K562 (cell line): ENCODE measurements around the gene MOB3B. TPM values are rescaled to one million over a fixed set of nuclear protein-coding genes. Genes with fewer than 3 reads are reported as not detected.
A peak's percentile ranks its signal among the peaks of the same experiment; 100 is the strongest.

Source experiments
- ATAC-seq: fragments of 200-7000 bp; cut with Tn5 transposase; 3 replicates; pipeline ENCODE4 v1.9.1; 2020; ENCODE audit warnings: moderate library complexity
- BruUV-seq: library from RNA; stranded (reverse); fragments of 400-500 nt; replicated peaks from 2 replicates; lab custom pipeline; 2021; lab: Mats Ljungman, UMichigan
- CTCF ChIA-PET: fragments of 300-600 bp; formaldehyde crosslinking; extraction: SDS; loops from one replicate; lab custom pipeline; 2021; ENCODE audit warnings: low intra/inter-chr PET ratio; lab: Yijun Ruan, JAX
- POLR2A ChIA-PET: fragments of 300-600, 350-650 bp; sonication (Branson Sonifier 250); formaldehyde crosslinking; extraction: SDS; loops from one replicate; lab custom pipeline; 2021; ENCODE audit warnings: antibody characterized with exemption, inconsistent platforms; lab: Yijun Ruan, JAX
- DNase-seq, 4 experiments: peaks; one replicate each; pipeline versions ENCODE4 v3.0.0 to v3.0.0-alpha.2; 2011 to 2018; ENCODE audit warnings: low spot score in 3 of 4, mixed read lengths in 3 of 4; ENCODE audit errors: extremely low read depth in 1 of 4
- FAIRE-seq: peaks from 2 replicates; lab custom pipeline; 2011; peaks lifted over from hg19 to GRCh38; lab: Jason Lieb, UNC
- H2AFZ ChIP-seq: 2 replicates; pipeline ENCODE4 v1.6.0; 2011; ENCODE audit warnings: low read depth, low read length, control low read depth, inconsistent platforms
- H3K27ac ChIP-seq: fragments of 200-600 bp; 3 replicates; pipeline ENCODE4 v1.8.0; 2011; ENCODE audit warnings: low read depth, mild to moderate bottlenecking, control low read depth, inconsistent platforms, low read length, moderate library complexity, mixed read lengths; ENCODE audit errors: extremely low read depth
- H3K27me3 ChIP-seq, 2 experiments: fragments of 300-600 bp in 1 of 2; 2 replicates in 1 of 2; 3 replicates in 1 of 2; pipeline versions ENCODE4 v1.6.0 to v1.8.0; 2011; ENCODE audit warnings: inconsistent platforms in 2 of 2, low read length in 2 of 2, mild to moderate bottlenecking in 1 of 2, mixed read lengths in 1 of 2, moderate library complexity in 1 of 2; ENCODE audit not compliant: control insufficient read depth in 2 of 2, insufficient read depth in 2 of 2
- H3K36me3 ChIP-seq: fragments of 300-600 bp; 3 replicates; pipeline ENCODE4 v1.8.0; 2011; ENCODE audit warnings: mild to moderate bottlenecking, low read length, inconsistent platforms; ENCODE audit not compliant: control insufficient read depth, insufficient read depth
- H3K4me1 ChIP-seq, 2 experiments: fragments of 200-600 bp in 1 of 2; replicated peaks in 1 of 2; 2 replicates in 1 of 2; 3 replicates in 1 of 2; pipeline versions ENCODE4 v1.5.1 to v1.8.0; 2011; ENCODE audit warnings: inconsistent platforms in 2 of 2, low read length in 2 of 2, mild to moderate bottlenecking in 1 of 2, mixed read lengths in 1 of 2, moderate library complexity in 1 of 2; ENCODE audit not compliant: control insufficient read depth in 2 of 2, insufficient read depth in 2 of 2
- H3K4me2 ChIP-seq: 2 replicates; pipeline ENCODE4 v1.6.1; 2011; ENCODE audit warnings: low read length, control low read depth, inconsistent platforms, mixed read lengths; ENCODE audit not compliant: insufficient read depth
- H3K4me3 ChIP-seq: fragments of 200-600 bp; sonication (generic), shearing (Covaris generic); 2 replicates; pipeline ENCODE4 v1.5.1; 2016; ENCODE audit warnings: control low read depth, inconsistent platforms
- H3K79me2 ChIP-seq: fragments of 200-600 bp; 3 replicates; pipeline ENCODE4 v1.8.0; 2011; ENCODE audit warnings: low read length, inconsistent platforms; ENCODE audit not compliant: control insufficient read depth, insufficient read depth
- H3K9ac ChIP-seq, 2 experiments: 2 replicates each; pipeline versions ENCODE4 v1.6.0 to v1.6.1; 2011; ENCODE audit warnings: low read depth in 2 of 2, low read length in 2 of 2, control low read depth in 1 of 2, inconsistent platforms in 1 of 2, mild to moderate bottlenecking in 1 of 2, mixed read lengths in 1 of 2; ENCODE audit not compliant: insufficient read depth in 1 of 2
- H3K9me1 ChIP-seq: one replicate; pipeline ENCODE4 v1.6.0; 2011; ENCODE audit warnings: inconsistent platforms, mild to moderate bottlenecking, low read length, moderate library complexity; ENCODE audit not compliant: control insufficient read depth, insufficient read depth
- H3K9me3 ChIP-seq: replicated peaks from 2 replicates; pipeline ENCODE4 v1.5.1; 2011; ENCODE audit warnings: low read depth, low read length, inconsistent platforms; ENCODE audit not compliant: control insufficient read depth, insufficient read depth
- H4K20me1 ChIP-seq: replicated peaks from 2 replicates; pipeline ENCODE4 v1.6.1; 2011; ENCODE audit warnings: low read length, inconsistent platforms, mixed read lengths; ENCODE audit not compliant: control insufficient read depth, insufficient read depth
- CEBPB ChIP-seq: fragments of 450-650 bp; IDR thresholded peaks from 2 replicates; pipeline ENCODE4 v1.6.1; 2016; ENCODE audit warnings: missing genetic modification characterization, missing compliant biosample characterization
- KAT8 ChIP-seq: fragments of 450-650 bp; IDR thresholded peaks from 2 replicates; pipeline ENCODE4 v1.6.1; 2016; ENCODE audit warnings: low read depth, mild to moderate bottlenecking
- L3MBTL2 ChIP-seq: fragments of 450-650 bp; IDR thresholded peaks from 2 replicates; pipeline ENCODE4 v1.6.1; 2016; ENCODE audit warnings: mild to moderate bottlenecking, moderate library complexity
- NFIC ChIP-seq: fragments of 450-650 bp; IDR thresholded peaks from 2 replicates; pipeline ENCODE4 v1.6.1; 2017; ENCODE audit warnings: mild to moderate bottlenecking, inconsistent platforms
- WGBS: fragments of 100-300 bp; shearing (Covaris generic); methylation state at CpG from one replicate; pipeline ENCODE4 v1.1.6; 2016; ENCODE audit warnings: low coverage, mixed read lengths; ENCODE audit not compliant: insufficient coverage; ENCODE audit errors: missing lambda C conversion rate; 5-methylcytosine and 5-hydroxymethylcytosine counted together
- in situ Hi-C: fragments of 300-500 bp; cut with MboI; formaldehyde crosslinking; loops from 4 replicates; pipeline ENCODE4 v1.15.0; 2018; ENCODE audit warnings: inconsistent platforms, mixed read lengths
- intact Hi-C: fragments of 100-400 bp; cut with micrococcal nuclease; formaldehyde crosslinking; loops from 2 replicates; pipeline ENCODE4 v1.14.2; 2022
- polyA plus RNA-seq, 8 experiments: library from polyadenylated mRNA; depleted of rRNA in 4 of 8; stranded (reverse) in 5 of 8; unstranded in 3 of 8; fragments of >200 nt; fragmentation: Nextera tagmentation in 2 of 8; fragmentation: Illumina TruSeq in 1 of 8; extraction: Ambion mirVana in 2 of 8; extraction: Trizol in 1 of 8; gene quantifications; 2 replicates each; pipeline versions ENCODE4 v1.2.1 to v1.2.3, GENCODE V29; 2011 to 2014; ENCODE audit warnings: inconsistent platforms in 1 of 8, missing spikeins in 1 of 8
- total RNA-seq, 7 experiments: library from RNA; depleted of rRNA in 6 of 7; stranded (reverse); fragments of >200 nt in 6 of 7; fragmentation: Illumina TruSeq in 2 of 7; extraction: Trizol in 2 of 7; gene quantifications; 2 replicates each; pipeline versions ENCODE4 v1.2.1 to v1.2.3, GENCODE V29; 2011 to 2021; ENCODE audit warnings: low replicate concordance in 1 of 7
- TF ChIP-seq, protein P1 (sequence below): sonication (generic); IDR thresholded peaks from 2 replicates; pipeline ENCODE4 v1.6.1; 2016
- TF ChIP-seq, protein P2 (sequence below): fragments of 450-650 bp; IDR thresholded peaks from 2 replicates; pipeline ENCODE4 v1.6.1; 2018; ENCODE audit not compliant: partially characterized antibody
- TF ChIP-seq, protein P3 (sequence below): sonication (generic); formaldehyde crosslinking; IDR thresholded peaks from 2 replicates; pipeline ENCODE4 v1.5.0; 2020; ENCODE audit warnings: missing genetic modification reagents

MOB3B gene
- total and polyA plus RNA-seq, 9 of the 15 experiments (the other 6 are each of a cell fraction or from before 2014, with no cell fraction given): 3.6 to 12.8 (median 7.2) TPM

DNA sequence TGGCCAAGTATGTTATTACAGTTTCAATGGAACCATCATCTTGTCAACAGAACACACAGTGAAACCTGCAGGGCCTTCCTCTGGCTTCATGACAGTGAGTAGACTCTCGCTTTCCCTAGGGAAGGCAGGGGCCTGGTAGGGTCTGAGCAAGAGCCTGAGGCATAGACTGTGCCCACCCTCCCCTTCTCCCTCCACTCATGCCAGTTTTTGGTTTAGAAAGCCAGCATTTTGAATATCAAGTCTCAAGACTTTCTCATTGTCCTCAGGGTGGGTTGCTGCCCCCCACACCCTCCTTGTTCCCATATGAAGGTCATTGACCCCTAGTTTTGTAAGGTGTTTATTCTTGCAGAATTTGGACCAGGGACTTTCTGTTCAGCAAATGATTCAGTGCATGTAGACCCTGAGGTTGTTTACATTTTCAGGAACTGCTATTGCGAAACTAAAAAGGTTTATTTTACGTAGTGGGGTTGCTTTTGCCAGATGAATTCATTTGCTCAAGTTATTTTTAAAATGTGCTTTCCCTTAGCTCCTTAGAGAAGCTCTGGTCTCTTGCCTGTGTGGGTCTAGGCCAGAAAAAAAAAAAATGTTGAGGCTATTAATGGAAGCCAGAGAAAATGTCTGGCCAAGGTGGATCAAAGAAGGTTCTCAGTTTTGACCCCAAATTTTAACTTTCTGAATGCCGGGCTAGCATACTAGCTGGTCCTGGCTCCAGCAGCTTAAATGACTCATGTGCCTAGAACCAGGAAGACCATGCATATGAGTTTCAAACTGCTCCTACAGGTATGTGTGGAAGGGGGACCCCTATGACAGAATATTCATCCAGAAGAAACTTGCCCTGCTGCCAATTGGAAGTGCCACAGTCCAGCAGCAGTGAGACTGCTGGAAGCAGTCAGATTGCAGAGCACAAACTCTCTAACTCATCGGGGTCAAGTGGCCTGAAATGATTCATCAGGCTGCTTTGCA lies 10.1 kb upstream of the MOB3B start:
- WGBS: 68% methylated on average over 3 of the region's 5 CpGs
- H3K4me3 ChIP-seq: no peak overlapping the region
- TF ChIP-seq KAT8 (no peak), CEBPB (tag) (0 out of 2 replicates have a peak, but pooled peaks have one; percentile 34)

DNA sequence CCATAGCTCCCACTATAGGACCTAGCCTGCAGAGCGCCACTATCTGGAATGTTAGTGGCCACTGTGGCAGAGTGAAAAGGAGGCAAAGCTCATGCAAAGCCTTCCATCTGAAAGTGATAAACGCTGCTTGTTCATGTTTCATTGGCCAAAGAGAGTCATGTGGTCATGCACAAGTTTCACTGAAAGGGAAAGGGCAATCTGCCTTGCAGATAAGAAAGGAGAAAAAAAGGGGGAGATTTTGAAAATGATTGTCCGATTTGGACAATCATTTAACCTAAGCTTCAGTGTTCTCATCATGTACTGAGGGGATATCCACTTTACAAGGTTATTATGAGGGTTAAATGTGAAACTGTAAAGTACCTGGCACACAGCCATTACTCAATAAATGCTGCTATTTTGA lies 9.0 kb upstream of the MOB3B start:
- ChIA-PET CTCF (interaction anchor here (0.6 kb wide), 2 partner anchors 10 to 78 kb away, joined by 3 to 5 read pairs; no protein-coding TSS in a partner anchor), POLR2A (interaction anchor here (0.6 kb wide), 1 partner anchor 533 kb away, joined by 3 read pairs; the partner anchor contains the start of gene LRRC19)
- H2AFZ ChIP-seq: no peak overlapping the region
- intact Hi-C loops (loop anchor here (10.0 kb wide), 1 partner anchor 104 kb away; no protein-coding TSS in a partner anchor), in situ Hi-C loops (no loop called here)
- H4K20me1 ChIP-seq: no peaks in the 10 kb centered on the region
- no TSS peak for BruUV-seq
- no peak overlapping the region for H3K4me3 ChIP-seq
- no peaks in the 10 kb centered on the region for H3K9me1 ChIP-seq
- peak; percentile 6 for FAIRE-seq
- no peaks in the 10 kb centered on the region for H3K9me3 ChIP-seq
- no peaks in the 10 kb centered on the region for H3K27me3 ChIP-seq
- H3K9ac ChIP-seq: no peak overlapping the region
- ATAC-seq: peak; percentile 56
- H3K36me3 ChIP-seq: no peaks in the 10 kb centered on the region
- peak in 3 of 4 experiments; percentile 7 to 30 (median 13) for DNase-seq
- 6% methylated on average over 3 of the region's 3 CpGs for WGBS
- no peaks in the 10 kb centered on the region for H3K79me2 ChIP-seq
- H3K4me2 ChIP-seq: no peak overlapping the region
- H3K27ac ChIP-seq: no peak overlapping the region
- peaks cover 0 to 2% of the 10 kb centered on the region in 2 experiments; a peak in 3 of 5 replicates for H3K4me1 ChIP-seq
- TF ChIP-seq L3MBTL2 (0 out of 2 replicates have a peak, but pooled peaks have one; percentile 18), NFIC (peak; percentile 50)
- TF ChIP-seq, protein P1, sequence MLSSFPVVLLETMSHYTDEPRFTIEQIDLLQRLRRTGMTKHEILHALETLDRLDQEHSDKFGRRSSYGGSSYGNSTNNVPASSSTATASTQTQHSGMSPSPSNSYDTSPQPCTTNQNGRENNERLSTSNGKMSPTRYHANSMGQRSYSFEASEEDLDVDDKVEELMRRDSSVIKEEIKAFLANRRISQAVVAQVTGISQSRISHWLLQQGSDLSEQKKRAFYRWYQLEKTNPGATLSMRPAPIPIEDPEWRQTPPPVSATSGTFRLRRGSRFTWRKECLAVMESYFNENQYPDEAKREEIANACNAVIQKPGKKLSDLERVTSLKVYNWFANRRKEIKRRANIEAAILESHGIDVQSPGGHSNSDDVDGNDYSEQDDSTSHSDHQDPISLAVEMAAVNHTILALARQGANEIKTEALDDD: no peak
- TF ChIP-seq, protein P2, sequence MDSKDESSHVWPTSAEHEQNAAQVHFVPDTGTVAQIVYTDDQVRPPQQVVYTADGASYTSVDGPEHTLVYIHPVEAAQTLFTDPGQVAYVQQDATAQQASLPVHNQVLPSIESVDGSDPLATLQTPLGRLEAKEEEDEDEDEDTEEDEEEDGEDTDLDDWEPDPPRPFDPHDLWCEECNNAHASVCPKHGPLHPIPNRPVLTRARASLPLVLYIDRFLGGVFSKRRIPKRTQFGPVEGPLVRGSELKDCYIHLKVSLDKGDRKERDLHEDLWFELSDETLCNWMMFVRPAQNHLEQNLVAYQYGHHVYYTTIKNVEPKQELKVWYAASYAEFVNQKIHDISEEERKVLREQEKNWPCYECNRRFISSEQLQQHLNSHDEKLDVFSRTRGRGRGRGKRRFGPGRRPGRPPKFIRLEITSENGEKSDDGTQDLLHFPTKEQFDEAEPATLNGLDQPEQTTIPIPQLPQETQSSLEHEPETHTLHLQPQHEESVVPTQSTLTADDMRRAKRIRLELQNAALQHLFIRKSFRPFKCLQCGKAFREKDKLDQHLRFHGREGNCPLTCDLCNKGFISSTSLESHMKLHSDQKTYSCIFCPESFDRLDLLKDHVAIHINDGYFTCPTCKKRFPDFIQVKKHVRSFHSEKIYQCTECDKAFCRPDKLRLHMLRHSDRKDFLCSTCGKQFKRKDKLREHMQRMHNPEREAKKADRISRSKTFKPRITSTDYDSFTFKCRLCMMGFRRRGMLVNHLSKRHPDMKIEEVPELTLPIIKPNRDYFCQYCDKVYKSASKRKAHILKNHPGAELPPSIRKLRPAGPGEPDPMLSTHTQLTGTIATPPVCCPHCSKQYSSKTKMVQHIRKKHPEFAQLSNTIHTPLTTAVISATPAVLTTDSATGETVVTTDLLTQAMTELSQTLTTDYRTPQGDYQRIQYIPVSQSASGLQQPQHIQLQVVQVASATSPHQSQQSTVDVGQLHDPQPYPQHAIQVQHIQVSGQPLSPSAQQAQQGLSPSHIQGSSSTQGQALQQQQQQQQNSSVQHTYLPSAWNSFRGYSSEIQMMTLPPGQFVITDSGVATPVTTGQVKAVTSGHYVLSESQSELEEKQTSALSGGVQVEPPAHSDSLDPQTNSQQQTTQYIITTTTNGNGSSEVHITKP: no peak
- TF ChIP-seq, protein P3, sequence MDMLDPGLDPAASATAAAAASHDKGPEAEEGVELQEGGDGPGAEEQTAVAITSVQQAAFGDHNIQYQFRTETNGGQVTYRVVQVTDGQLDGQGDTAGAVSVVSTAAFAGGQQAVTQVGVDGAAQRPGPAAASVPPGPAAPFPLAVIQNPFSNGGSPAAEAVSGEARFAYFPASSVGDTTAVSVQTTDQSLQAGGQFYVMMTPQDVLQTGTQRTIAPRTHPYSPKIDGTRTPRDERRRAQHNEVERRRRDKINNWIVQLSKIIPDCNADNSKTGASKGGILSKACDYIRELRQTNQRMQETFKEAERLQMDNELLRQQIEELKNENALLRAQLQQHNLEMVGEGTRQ: peak; percentile 72

More for the DNA sequence above, 10.1 kb upstream of the MOB3B start:
- intact Hi-C loops (loop anchor here (10.0 kb wide), 1 partner anchor 105 kb away; no protein-coding TSS in a partner anchor), in situ Hi-C loops (no loop called here)
- Histone ChIP-seq H3K9ac (no peak overlapping the region), H3K27ac (no peak overlapping the region), H3K27me3 (no peaks in the 10 kb centered on the region), H3K9me3 (no peaks in the 10 kb centered on the region), H3K79me2 (no peaks in the 10 kb centered on the region), H4K20me1 (no peaks in the 10 kb centered on the region), H3K4me1 (peaks cover 0 to 2% of the 10 kb centered on the region in 2 experiments; a peak in 3 of 5 replicates), H3K9me1 (no peaks in the 10 kb centered on the region), H3K4me2 (no peak overlapping the region), H2AFZ (no peak overlapping the region), H3K36me3 (no peaks in the 10 kb centered on the region)
- DNase-seq (no peak), ATAC-seq (no peak), FAIRE-seq (no peak)
- CTCF ChIA-PET: no interaction called here
- POLR2A ChIA-PET: interaction anchor here (0.7 kb wide), 1 partner anchor 116 kb away, joined by 3 read pairs; no protein-coding TSS in a partner anchor
- BruUV-seq: no TSS peak
